D721Med (cell line): ENCODE results near the gene COMMD7.
"Not testable (repeated sequence)": the region's sequence is repeated elsewhere in the genome, so short reads cannot be mapped to it uniquely, and the experiment has no call there.

Experiments used
- DNase-seq: peaks from one replicate; pipeline ENCODE4 v3.0.0; 2011; ENCODE audit warnings: low spot score; ENCODE audit not compliant: insufficient read length
- FAIRE-seq: peaks from 2 replicates; lab custom pipeline; 2011; peaks lifted over from hg19 to GRCh38; lab: Jason Lieb, UNC
- TF ChIP-seq, protein P1 (sequence below): IDR thresholded peaks from 2 replicates; pipeline ENCODE4 v1.5.1; 2012; ENCODE audit warnings: mild to moderate bottlenecking, control low read depth; ENCODE audit not compliant: insufficient read depth; ENCODE audit errors: missing control alignments

The COMMD7 gene

DNA sequence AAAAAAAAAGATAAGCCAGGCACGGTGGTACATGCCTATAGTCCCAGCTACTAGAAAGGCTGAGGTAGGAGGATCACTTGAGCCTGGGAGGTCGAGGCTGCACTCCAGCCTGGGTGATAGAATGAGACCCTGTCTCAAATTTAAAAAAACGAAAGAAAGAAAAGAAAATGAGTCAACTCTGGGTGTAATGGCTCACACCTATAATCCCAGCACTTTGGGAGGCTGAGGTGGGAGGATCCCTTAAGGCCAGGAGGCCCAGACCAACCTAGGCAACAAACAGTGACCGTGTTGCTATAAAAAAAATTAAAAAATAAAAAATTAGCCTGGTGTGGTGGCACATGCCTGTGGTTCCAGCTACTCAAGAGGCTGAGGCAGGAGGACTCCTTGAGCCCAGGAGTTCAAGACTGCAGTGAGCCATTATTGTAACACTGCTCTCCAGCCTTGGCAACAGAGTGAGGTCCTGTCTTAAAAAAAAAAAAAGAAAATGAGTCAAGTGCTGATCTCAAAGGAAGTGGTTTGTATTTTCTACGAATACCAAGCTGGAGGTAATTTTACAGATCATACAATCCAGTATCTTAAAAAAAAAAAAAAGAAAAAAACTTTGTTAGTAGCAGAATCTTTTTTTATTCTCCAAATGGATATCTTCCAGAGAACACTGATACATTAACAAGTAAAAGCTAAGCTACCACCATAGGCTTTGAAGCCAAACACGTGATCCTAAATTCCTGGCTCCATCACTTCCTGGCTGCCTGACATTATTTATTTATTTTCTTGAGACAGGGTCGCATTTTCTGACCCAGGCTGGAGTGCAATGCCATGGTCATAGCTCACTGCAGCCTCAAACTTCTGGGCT lies 5.7 kb downstream of the COMMD7 start:
- FAIRE-seq (no peak), DNase-seq (no peak)
- TF ChIP-seq, protein P1, sequence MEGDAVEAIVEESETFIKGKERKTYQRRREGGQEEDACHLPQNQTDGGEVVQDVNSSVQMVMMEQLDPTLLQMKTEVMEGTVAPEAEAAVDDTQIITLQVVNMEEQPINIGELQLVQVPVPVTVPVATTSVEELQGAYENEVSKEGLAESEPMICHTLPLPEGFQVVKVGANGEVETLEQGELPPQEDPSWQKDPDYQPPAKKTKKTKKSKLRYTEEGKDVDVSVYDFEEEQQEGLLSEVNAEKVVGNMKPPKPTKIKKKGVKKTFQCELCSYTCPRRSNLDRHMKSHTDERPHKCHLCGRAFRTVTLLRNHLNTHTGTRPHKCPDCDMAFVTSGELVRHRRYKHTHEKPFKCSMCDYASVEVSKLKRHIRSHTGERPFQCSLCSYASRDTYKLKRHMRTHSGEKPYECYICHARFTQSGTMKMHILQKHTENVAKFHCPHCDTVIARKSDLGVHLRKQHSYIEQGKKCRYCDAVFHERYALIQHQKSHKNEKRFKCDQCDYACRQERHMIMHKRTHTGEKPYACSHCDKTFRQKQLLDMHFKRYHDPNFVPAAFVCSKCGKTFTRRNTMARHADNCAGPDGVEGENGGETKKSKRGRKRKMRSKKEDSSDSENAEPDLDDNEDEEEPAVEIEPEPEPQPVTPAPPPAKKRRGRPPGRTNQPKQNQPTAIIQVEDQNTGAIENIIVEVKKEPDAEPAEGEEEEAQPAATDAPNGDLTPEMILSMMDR = no peak

DNA sequence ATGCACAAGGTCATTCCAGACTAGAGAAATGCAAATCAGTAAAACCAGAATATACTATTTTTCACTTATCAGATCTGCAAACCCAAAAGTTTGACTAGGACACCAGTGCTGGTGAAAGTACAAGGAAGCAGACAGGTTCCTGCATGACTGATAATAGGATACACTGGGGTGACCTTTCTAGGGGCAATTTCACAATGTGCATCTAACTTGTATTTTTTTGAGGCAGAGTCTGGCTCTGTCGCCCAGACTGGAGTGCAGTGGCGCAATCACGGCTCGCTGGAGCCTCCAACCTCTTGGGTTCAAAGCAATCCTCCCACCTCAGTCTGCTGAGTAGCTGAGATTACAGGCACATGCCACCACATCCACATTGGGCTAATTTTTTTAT lies 11.4 kb downstream of the COMMD7 start:
- DNase-seq (no peak), FAIRE-seq (no peak)
- TF ChIP-seq, protein P1 = no peak

DNA sequence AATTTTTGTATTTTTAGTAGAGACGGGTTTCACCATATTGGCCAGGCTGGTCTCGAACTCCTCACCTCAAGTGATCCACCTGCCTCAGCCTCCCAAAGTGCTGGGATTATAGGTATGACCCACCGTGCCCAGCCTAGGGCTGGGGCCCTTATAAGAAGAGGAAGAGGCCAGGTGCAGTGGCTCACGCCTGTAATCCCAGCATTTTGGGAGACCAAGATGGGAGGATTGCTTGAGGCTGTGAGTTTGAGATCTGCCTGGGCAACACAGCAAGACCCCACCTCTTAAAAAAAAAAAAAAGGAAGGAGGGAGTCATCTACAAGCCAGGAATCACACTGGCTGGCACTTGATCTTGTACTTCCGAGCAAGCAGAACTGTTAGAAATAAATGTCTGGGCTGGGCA lies 13.9 kb downstream of the COMMD7 start:
- not testable (repeated sequence) for DNase-seq, FAIRE-seq

DNA sequence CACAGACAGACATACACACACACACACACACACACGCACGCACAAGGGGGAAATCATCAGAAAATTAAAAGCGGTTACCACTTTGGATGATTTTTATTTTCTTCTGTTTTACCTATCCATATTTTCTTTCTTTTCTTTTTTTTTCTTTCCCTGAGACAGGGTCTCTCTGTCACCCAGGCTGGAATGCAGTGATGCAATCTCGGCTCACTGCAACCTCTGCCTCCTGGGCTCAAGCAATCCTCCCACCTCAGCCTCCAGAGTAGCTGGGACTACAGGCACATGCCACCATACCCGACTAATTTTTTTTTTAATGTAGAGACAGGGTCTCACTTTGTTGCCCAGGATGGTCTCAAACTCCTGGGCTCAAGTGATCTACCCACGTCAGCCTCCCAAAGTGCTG lies 14.8 kb downstream of the COMMD7 start:
- not testable (repeated sequence) for DNase-seq, FAIRE-seq

DNA sequence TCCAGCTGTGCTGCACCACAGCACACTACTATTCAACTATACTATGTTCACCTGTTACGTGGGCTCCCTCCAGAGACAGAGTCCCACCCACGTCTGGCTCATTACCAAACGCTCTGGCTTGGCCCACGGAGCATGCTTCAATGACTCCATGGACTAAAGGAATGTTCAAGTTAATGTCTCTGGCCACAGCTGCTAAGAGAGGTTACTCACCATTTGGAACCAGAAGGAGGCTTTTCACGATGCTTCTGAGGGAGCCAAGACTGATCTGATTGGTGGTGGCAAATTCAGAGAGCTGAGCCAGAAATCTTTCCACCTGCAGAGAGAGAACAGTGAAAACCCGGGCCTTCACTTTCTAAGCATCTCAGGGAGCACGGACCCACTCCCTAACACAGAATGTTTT lies 15.6 kb downstream of the COMMD7 start:
- TF ChIP-seq, protein P1 = no peak
- DNase-seq = no peak
- no peak for FAIRE-seq

DNA sequence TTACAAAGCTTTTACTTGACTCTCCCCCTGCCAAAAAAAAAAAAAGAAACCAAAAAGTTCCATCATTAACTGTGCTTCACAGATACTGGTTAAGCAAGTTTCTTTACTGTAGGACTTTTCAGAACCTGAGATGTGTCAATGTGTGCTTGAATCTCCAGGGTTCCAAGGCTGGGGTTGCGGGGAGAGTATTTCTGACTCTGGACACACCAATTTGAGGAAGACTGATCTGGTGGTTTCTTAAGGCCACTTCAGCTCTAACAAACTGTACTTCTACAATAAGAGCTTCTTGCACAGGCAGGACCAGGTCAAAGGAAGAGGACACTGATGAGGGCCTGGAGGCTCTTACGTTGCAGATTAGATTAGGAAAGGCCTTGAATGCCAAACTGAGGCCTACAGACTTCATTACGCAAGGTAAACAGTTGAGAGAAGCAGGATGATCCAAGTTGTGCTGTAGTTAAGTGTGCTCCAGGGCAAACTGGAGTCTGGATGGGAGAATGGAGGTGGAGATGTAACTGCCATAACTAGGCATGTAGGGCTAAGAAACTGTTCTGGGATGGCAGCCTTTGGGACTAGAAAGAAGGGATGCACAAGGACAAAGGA lies 24.4 kb downstream of the COMMD7 start:
- FAIRE-seq (no peak), DNase-seq (no peak)
- TF ChIP-seq, protein P1 = no peak

DNA sequence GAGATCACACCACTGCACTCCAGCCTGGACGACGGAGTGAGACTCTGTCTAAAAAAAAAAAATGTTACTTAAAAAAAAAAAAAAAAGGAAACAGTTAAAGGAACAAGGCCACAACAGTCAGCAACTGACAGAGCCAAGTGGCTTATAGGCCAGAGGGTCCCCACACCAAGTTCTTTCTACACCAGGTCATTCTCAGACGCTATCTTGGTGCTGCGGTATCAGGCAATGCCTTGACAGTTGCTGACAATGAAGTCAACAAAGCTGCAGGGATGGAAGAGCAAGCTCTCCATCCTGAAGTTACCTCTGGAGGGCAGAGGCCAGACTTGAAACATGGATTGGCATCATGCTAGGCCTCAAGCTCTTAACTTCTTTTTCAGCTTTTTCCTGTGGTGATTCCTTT lies 31.9 kb downstream of the COMMD7 start:
- TF ChIP-seq, protein P1 = no peak
- FAIRE-seq = no peak
- no peak for DNase-seq

DNA sequence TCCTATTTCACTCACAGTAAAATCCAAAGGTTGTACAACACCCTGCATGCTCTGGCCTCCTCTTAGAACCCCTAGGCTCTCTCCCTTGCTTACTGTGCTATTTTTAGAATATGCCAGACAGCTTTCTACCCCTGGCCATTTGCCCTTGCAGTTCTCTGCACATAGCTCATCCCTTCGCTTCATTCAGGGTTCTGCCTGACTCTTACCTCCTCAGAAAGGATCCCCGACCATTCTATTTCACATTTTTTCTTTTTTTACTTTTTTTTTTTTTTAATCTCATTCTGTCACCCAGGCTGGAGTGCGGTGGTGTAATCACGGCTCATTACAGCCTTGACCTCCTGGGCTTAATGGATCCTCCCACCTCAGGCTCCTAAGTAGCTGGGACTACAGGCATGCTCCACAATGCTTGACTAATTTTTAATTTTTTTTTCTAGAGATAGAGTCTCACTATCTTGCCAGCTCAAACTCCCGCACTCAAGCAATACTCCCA lies 33.6 kb downstream of the COMMD7 start:
- DNase-seq (no peak), FAIRE-seq (no peak)
- TF ChIP-seq, protein P1 = no peak

DNA sequence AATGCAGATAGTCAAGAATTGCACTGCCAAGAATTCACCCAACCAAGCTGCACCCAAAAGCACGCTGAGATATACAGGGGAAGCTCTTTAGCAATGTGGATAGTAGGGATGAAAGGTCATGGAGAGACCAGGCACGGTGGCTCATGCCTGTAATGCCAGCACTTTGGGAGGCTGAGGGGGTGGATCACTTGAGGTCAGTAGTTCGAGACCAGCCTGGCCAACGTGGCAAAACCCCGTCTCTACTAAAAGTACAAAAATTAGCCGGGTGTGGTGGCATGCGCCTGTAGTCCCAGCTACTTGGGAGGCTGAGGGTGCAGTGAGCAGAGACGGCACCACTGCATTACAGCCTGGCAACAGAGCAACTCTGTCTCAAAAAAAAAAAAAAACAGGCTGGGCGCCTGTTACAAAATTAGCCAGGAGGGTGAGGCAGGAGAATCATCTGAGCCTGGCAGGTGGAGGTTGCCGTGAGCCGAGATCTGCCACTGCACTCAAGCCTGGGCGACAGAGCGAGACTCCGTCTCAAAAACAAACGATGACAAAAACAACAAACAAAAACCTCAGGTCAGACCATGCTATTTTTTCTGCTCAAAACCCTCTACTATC lies 34.1 kb downstream of the COMMD7 start:
- not testable (repeated sequence) for DNase-seq, FAIRE-seq
